Ectodermal cell (in vitro differentiated cells): ENCODE measurements around the gene E2F1.

Experiments used
- H3K27ac ChIP-seq: 2 replicates; pipeline ENCODE4 v1.7.0; 2013; ENCODE audit warnings: mild to moderate bottlenecking, low read depth, low read length; ENCODE audit not compliant: insufficient read depth, poor library complexity, severe bottlenecking
- H3K27me3 ChIP-seq: 2 replicates; pipeline ENCODE4 v1.7.0; 2013; ENCODE audit warnings: mild to moderate bottlenecking, low read length; ENCODE audit not compliant: insufficient read depth, control insufficient read depth, poor library complexity, severe bottlenecking
- H3K36me3 ChIP-seq: one replicate; pipeline ENCODE4 v1.7.0; 2013; ENCODE audit warnings: low read length; ENCODE audit not compliant: control insufficient read depth, insufficient read depth
- H3K4me1 ChIP-seq: one replicate; pipeline ENCODE4 v1.7.0; 2013; ENCODE audit warnings: low read length; ENCODE audit not compliant: control insufficient read depth, insufficient read depth
- H3K4me3 ChIP-seq: 2 replicates; pipeline ENCODE4 v1.7.0; 2013; ENCODE audit warnings: low read depth, low read length, control low read depth; ENCODE audit not compliant: insufficient read depth
- H3K9me3 ChIP-seq: 2 replicates; pipeline ENCODE4 v1.7.0; 2013; ENCODE audit warnings: mild to moderate bottlenecking, low read length, moderate library complexity; ENCODE audit not compliant: control insufficient read depth
- WGBS, 2 experiments: methylation state at CpG; one replicate each; pipeline ENCODE4 v1.1.7; 2013; ENCODE audit warnings: missing lambda C conversion rate in 2 of 2; 5-methylcytosine and 5-hydroxymethylcytosine counted together

The E2F1 gene

DNA sequence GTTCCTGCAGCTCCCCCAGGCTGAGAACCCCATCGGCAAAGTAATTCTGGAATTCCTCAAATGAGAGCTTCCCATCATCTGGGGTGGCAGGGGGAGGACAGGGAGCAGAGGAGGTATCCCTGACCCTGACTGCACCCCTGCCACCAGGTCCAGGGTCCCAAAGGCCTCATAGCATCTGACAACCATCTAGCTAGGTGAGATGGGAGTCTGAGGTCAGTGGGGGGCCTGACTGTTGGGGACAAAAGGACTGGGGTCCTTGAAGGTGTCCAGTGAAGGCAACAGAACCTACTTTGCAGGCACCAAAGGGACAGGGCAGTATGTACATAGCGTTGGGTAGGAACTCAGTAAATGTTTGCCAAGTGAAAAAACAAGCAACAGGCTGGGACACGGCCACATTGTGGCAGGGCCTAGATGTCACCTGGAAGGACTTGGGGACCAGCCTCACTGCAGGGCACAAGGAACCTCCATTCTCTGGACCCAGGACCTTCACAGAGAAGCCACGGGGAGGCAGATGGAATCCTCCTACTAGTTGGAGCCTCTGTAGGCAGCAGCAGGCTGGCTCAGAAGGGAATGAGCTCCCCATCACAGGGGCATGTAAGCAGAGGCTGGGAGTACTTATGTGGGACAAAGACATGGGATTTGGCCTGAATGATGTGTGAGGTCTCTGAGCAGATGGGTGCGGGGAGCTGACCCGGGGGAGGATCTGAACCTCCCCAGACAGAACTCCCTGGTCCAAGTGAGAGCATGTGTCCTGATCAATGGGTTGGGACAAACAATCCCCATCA, 15.3 kb downstream of the E2F1 start:
- Histone ChIP-seq H3K27ac (no peak overlapping the region), H3K27me3 (peaks cover 14% of the 10 kb centered on the region), H3K9me3 (no peaks in the 10 kb centered on the region), H3K4me1 (peaks cover 28% of the 10 kb centered on the region), H3K36me3 (no peaks in the 10 kb centered on the region), H3K4me3 (no peak overlapping the region)
- WGBS, 2 experiments, result 95 to 96% methylated on average over 6 of the region's 6 CpGs

DNA sequence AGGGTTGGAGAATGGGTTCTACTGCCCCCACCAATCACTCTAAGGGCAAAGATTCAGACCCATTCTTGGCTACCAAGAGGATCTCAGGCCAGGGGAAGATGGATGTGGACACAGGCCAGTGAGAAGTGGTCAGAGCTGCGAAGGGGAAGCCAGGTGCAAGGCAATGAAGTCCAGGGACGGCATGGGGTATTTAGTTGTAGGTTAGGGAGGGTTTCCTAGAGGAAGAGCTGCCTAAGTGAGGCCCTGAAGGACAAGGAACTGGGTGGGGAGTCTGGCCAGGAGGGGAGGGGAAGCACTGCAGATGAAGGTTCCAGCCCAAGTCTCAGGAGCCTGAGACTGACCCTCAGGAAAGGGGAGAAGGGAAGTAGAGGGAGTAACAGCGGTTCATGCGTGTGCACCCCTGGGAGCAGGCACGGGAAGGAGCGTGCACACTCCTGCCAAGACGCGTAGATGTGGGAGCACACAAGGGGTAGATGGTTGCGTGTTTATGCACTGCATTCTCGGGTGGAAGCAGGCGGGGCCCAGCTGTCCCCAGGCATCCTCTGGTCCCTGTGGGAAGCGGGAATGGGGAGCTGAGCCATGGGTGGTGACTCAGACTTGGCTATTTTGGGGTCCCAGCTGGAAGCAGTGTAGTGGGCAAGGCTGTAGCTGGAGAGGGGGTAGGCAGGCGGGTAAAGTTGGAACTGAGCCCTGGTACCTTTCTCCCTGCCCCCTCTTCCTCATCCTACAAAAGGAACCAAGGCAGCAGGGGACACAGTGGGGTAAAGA, 16.1 kb downstream of the E2F1 start:
- 94 to 95% methylated on average over 13 of the region's 13 CpGs for WGBS, 2 experiments
- Histone ChIP-seq H3K36me3 (no peaks in the 10 kb centered on the region), H3K4me3 (no peak overlapping the region), H3K4me1 (peaks cover 21% of the 10 kb centered on the region), H3K27ac (no peak overlapping the region), H3K27me3 (peaks cover 14% of the 10 kb centered on the region), H3K9me3 (no peaks in the 10 kb centered on the region)

DNA sequence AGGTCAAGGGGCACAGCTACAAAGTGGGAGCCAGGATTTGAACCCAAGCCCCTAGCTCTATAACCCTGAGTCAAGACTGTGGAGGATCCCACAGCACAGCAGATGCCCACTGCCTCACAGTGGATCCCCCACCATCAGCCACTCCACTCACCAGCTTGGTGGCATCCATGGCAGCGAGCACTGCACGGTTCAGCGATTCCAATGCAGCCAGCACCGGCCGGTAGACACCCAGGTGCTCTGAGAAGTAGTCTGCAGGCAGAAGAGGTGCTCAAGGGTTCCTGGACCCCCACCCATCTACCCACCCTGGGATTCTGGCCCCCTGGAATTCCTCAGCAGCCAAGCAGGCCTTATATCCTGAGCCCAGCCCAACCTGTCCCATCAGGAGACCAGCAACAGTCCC, 17.0 kb downstream of the E2F1 start:
- Histone ChIP-seq H3K9me3 (no peaks in the 10 kb centered on the region), H3K27me3 (peaks cover 14% of the 10 kb centered on the region), H3K36me3 (no peaks in the 10 kb centered on the region), H3K4me3 (no peak overlapping the region), H3K27ac (no peak overlapping the region), H3K4me1 (peaks cover 14% of the 10 kb centered on the region)
- 90 to 98% methylated on average over 5 of the region's 5 CpGs for WGBS, 2 experiments

DNA sequence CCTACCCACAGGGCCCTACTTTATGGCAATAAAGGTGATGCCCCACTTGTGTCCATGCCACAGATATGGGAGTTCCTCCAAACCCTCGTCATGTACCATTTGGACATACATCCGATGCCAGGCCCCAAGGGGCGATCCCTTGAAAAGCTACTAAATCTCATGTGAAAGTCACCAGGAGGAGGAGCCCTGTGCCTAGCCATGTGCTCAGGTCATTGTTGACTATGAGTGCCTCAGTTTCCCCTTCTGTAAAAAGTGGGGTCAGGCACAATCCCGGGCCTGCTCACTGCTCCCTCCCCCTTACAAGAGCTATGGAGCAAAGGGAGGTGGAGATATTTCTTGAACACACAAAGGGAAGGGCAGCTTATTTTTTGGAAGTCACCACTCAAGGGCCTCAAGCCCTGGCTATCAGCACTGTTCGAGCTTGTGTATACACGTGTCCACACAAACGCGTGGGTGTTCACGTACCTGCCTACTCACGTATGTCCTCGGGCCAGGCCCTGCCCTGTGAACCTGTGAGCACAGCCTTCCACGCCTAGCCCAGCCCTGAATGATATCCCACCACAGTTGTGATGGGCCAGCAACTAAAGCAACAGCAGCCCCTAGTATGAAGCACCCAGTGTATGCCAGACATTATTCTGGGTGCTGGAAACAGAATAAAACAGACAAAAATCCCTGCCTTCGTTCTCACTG, 17.6 kb downstream of the E2F1 start:
- Histone ChIP-seq H3K4me1 (peaks cover 13% of the 10 kb centered on the region), H3K9me3 (no peaks in the 10 kb centered on the region), H3K36me3 (no peaks in the 10 kb centered on the region), H3K27me3 (peaks cover 14% of the 10 kb centered on the region), H3K27ac (no peak overlapping the region), H3K4me3 (no peak overlapping the region)
- WGBS, 2 experiments, result 94 to 95% methylated on average over 13 of the region's 13 CpGs

DNA sequence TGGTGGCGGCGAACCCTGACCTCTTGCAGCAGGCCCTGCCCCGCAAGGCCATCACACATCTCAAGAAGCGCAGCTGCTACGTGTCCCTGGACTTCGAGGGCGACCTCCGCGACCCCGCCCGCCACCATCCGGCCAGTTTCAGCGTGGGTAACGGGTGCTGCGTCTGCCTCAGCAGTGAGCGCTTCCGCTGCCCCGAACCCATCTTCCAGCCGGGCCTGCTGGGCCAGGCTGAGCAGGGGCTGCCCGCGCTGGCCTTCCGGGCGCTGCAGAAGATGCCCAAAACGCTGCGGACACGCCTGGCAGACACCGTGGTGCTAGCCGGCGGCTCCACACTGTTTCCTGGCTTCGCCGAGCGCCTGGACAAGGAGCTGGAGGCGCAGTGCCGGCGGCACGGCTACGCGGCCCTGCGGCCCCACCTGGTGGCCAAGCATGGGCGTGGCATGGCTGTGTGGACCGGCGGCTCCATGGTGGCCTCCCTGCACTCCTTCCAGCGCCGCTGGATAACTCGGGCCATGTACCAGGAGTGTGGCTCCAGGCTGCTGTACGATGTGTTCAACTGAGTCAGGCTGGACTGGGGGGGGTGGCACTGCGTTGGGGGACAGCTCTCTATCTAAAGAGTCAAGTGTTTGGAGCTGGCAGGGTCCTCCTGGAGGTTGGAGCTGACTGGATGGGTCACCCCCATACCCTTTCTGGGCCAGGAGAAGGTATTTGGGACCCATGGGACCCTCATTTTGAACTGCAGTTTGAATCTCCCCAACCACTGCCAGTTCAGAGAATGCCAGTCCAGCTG, 18.3 kb downstream of the E2F1 start:
- peaks cover 7% of the 10 kb centered on the region for H3K4me1 ChIP-seq
- H3K9me3 ChIP-seq, result no peaks in the 10 kb centered on the region
- no peaks in the 10 kb centered on the region for H3K36me3 ChIP-seq
- 23% methylated on average over 47 of the region's 47 CpGs for WGBS, 2 experiments
- peak overlapping the region; percentile 35 for H3K4me3 ChIP-seq
- peaks cover 14% of the 10 kb centered on the region for H3K27me3 ChIP-seq
- no peak overlapping the region for H3K27ac ChIP-seq

DNA sequence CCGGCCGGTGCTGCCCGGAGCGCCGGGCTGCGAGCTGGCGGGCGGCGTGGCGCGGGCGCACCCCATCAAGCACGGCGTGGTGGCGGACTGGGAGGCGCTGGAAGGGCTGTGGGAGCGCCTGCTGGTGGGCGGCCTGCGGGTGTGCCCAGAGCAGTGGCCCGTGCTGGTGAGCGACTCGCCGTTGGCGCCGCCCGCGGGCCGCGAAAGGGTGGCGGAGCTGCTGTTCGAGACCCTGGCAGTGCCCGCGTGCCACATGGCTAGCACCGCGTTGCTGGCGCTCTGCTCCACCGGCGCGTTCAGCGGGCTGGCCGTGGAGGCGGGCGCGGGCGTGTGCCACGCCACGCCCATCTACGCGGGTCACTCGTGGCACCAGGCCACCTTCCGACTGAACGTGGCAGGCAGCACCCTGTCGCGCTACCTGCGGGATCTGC, 18.9 kb downstream of the E2F1 start:
- H3K4me3 ChIP-seq, result peak overlapping the region; percentile 35
- peaks cover 7% of the 10 kb centered on the region for H3K4me1 ChIP-seq
- no peaks in the 10 kb centered on the region for H3K36me3 ChIP-seq
- H3K9me3 ChIP-seq, result no peaks in the 10 kb centered on the region
- H3K27me3 ChIP-seq, result peaks cover 14% of the 10 kb centered on the region
- H3K27ac ChIP-seq, result no peak overlapping the region
- WGBS, 2 experiments, result 27 to 32% methylated on average over 55 of the region's 55 CpGs

DNA sequence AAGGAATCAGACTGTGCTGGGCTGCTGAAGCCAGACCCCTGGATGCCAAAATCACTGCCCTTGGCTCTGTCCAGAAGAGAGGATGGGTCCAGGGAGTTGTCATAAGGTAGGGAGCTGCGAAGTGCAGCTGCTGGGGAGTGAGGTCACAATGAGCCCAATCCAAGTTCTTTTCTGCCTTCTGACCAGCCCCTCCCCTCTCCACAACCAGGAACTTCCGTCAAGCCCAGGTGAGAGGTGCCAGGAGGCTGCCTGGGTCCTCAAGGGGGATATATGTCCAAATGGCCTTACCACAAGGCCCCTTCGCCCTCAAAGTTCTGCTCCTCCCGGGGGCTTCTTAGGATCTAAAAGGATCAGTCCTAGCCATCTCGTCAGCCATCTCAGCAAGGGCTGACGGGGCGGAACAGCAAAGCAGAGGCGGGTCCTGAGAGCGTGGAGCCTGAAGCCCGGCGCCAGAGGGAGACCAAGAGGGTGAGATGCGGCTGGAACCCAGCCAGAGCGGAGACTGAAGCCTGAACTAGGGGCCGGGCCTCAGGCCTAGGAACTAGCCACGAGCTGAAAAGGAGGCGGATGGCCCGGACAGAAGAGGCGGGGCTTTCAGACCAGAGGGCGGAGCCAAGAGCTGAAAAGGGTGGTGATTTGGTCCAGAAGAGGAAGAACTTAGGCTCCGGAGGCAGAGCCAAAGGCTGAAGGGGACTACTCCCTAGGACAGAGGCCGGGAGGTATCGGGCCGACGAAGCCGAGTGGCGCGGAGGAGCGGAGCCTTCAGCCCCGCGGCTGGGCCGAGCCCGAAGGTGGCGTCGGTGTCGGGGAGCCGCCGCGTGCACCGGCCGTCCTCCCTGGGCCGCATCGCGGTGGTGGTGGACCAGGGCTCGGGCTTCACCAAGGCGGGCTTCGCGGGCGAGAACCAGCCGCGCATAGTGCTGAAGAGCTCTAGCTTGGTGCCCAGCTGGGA, 19.6 kb downstream of the E2F1 start, which contains the start of gene ACTL10:
ACTL10 (plus strand) TSS at position 651 of the 952 bp plus-strand sequence. CDS start 555 bp downstream, outside the sequence.
- Histone ChIP-seq H3K9me3 (no peaks in the 10 kb centered on the region), H3K27ac (no peak within 1 kb of the TSS), H3K27me3 (peaks cover 14% of the 10 kb centered on the region), H3K4me3 (peak within 1 kb of the TSS; percentile 35), H3K4me1 (peaks cover 7% of the 10 kb centered on the region), H3K36me3 (no peaks in the 10 kb centered on the region)
- 17 to 22% methylated on average over 50 of the region's 50 CpGs for WGBS, 2 experiments

DNA sequence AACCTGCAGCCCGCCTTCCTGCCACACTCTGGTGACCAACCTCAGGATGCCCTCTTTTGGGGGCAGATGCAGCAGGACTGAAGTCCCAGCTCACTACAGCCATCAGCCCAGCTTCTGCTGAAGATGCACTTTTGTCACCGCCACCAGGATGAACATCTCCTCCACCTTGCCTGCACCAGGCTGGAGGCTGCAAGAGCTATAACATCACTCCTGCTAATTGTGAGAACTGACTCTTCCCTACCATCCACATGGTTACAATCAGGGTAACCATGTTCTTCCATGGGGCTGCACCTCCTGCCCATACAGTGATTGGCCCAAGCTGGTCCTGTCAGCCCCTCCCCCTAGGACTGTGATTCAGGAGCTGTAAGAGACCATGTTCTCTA, 21.4 kb downstream of the E2F1 start:
- no peak overlapping the region for H3K27ac ChIP-seq
- H3K36me3 ChIP-seq, result no peaks in the 10 kb centered on the region
- no peaks in the 10 kb centered on the region for H3K9me3 ChIP-seq
- peaks cover 7% of the 10 kb centered on the region for H3K4me1 ChIP-seq
- 89 to 94% methylated on average over 2 of the region's 2 CpGs for WGBS, 2 experiments
- H3K27me3 ChIP-seq, result peaks cover 14% of the 10 kb centered on the region
- H3K4me3 ChIP-seq, result no peak overlapping the region
